Osteocyte (in vitro differentiated cells): ENCODE measurements around the gene GRIN1. TPM values are rescaled to one million over a fixed set of nuclear protein-coding genes. Genes with fewer than 3 reads are reported as not detected.

Experiments
- DNase-seq: peaks from one replicate; pipeline ENCODE4 v3.0.0; 2021; ENCODE audit warnings: mixed read lengths; ENCODE audit not compliant: unreplicated experiment; ENCODE audit errors: extremely low spot score
- H3K27ac Mint-ChIP-seq: one replicate; pipeline ENCODE4 v1.8.0; 2021; ENCODE audit warnings: mild to moderate bottlenecking, mixed read lengths; ENCODE audit not compliant: unreplicated experiment
- H3K27me3 Mint-ChIP-seq: one replicate; pipeline ENCODE4 v1.8.0; 2021; ENCODE audit warnings: mixed read lengths; ENCODE audit not compliant: unreplicated experiment
- H3K36me3 Mint-ChIP-seq: one replicate; pipeline ENCODE4 v1.8.0; 2021; ENCODE audit warnings: mixed read lengths; ENCODE audit not compliant: unreplicated experiment
- H3K4me1 Mint-ChIP-seq: one replicate; pipeline ENCODE4 v1.8.0; 2021; ENCODE audit warnings: mixed read lengths; ENCODE audit not compliant: unreplicated experiment
- H3K4me3 Mint-ChIP-seq: one replicate; pipeline ENCODE4 v1.8.0; 2021; ENCODE audit warnings: mild to moderate bottlenecking, moderate library complexity, mixed read lengths; ENCODE audit not compliant: unreplicated experiment
- H3K9me3 Mint-ChIP-seq: one replicate; pipeline ENCODE4 v1.8.0; 2021; ENCODE audit warnings: mixed read lengths; ENCODE audit not compliant: unreplicated experiment
- CTCF ChIP-seq: fragments of 200-600 bp; sonication (generic); IDR thresholded peaks from 2 replicates; pipeline ENCODE4 v1.5.0; 2021; ENCODE audit warnings: antibody characterized with exemption, mild to moderate bottlenecking, moderate library complexity
- total RNA-seq: library from RNA; stranded (reverse); gene quantifications from 2 replicates; pipeline ENCODE4 v1.2.1, GENCODE V29; 2021

The GRIN1 gene
- total RNA-seq, 1 donor from 2014 or later: not detected

- H3K27ac Mint-ChIP-seq: no peak overlapping the region
- no peaks in the 10 kb centered on the region for H3K9me3 Mint-ChIP-seq
- peaks cover 10% of the 10 kb centered on the region for H3K36me3 Mint-ChIP-seq
- H3K4me1 Mint-ChIP-seq: peaks cover 25% of the 10 kb centered on the region
- DNase-seq: no peak
- no peak overlapping the region for H3K4me3 Mint-ChIP-seq
- no peaks in the 10 kb centered on the region for H3K27me3 Mint-ChIP-seq
- no peak for TF ChIP-seq CTCF
Observed at GRCh38 chr9:137192448-137192780, 53.5 kb downstream of the GRIN1 start.

- no peak overlapping the region for H3K4me3 Mint-ChIP-seq
- no peak for TF ChIP-seq CTCF
- no peak for DNase-seq
- H3K27ac Mint-ChIP-seq: no peak overlapping the region
- H3K9me3 Mint-ChIP-seq: no peaks in the 10 kb centered on the region
- H3K4me1 Mint-ChIP-seq: peaks cover 21% of the 10 kb centered on the region
- peaks cover 10% of the 10 kb centered on the region for H3K36me3 Mint-ChIP-seq
- H3K27me3 Mint-ChIP-seq: no peaks in the 10 kb centered on the region
Observed at GRCh38 chr9:137192859-137193258, 53.9 kb downstream of the GRIN1 start.

- Mint-ChIP-seq H3K27me3 (no peaks in the 10 kb centered on the region), H3K27ac (no peak overlapping the region), H3K9me3 (no peaks in the 10 kb centered on the region), H3K4me1 (peaks cover 26% of the 10 kb centered on the region), H3K4me3 (no peak overlapping the region), H3K36me3 (peaks cover 10% of the 10 kb centered on the region)
- DNase-seq: no peak
- no peak for TF ChIP-seq CTCF
Observed at GRCh38 chr9:137193771-137194170, 54.8 kb downstream of the GRIN1 start.

- TF ChIP-seq CTCF: no peak
- Mint-ChIP-seq H3K9me3 (no peaks in the 10 kb centered on the region), H3K27me3 (no peaks in the 10 kb centered on the region), H3K36me3 (peaks cover 7% of the 10 kb centered on the region), H3K4me1 (peaks cover 25% of the 10 kb centered on the region), H3K4me3 (no peak overlapping the region), H3K27ac (no peak overlapping the region)
- DNase-seq: no peak
Observed at GRCh38 chr9:137194388-137194787, 55.4 kb downstream of the GRIN1 start.

GRCh38 chr9:137194909-137195308 lies 56.0 kb downstream of the GRIN1 start:
- Mint-ChIP-seq H3K4me3 (no peak overlapping the region), H3K9me3 (no peaks in the 10 kb centered on the region), H3K27ac (no peak overlapping the region), H3K4me1 (peaks cover 24% of the 10 kb centered on the region), H3K36me3 (peaks cover 7% of the 10 kb centered on the region), H3K27me3 (no peaks in the 10 kb centered on the region)
- DNase-seq: no peak
- no peak for TF ChIP-seq CTCF
